H9 (cell line): Measurements from ENCODE around the gene LMTK3. TPM values are rescaled to one million over a fixed set of nuclear protein-coding genes. Genes with fewer than 3 reads are reported as not detected.

ENCODE experiments used
- DNase-seq: peaks from one replicate; pipeline ENCODE4 v3.0.0-alpha.2; 2017
- H2AFZ ChIP-seq: one replicate; pipeline ENCODE4 v1.6.1; 2013; ENCODE audit warnings: mild to moderate bottlenecking, low read length, control low read depth, moderate library complexity
- H2AK5ac ChIP-seq: 2 replicates; pipeline ENCODE4 v1.6.1; 2013; ENCODE audit warnings: low read length, control low read depth, mixed read lengths; ENCODE audit not compliant: insufficient read length
- H2BK120ac ChIP-seq: one replicate; pipeline ENCODE4 v1.6.1; 2013; ENCODE audit warnings: low read depth, mild to moderate bottlenecking, low read length, control low read depth, inconsistent platforms; ENCODE audit not compliant: poor library complexity, severe bottlenecking
- H2BK12ac ChIP-seq: 2 replicates; pipeline ENCODE4 v1.6.1; 2013; ENCODE audit warnings: low read length, control low read depth, mixed read lengths, low read depth; ENCODE audit not compliant: insufficient read length
- H2BK15ac ChIP-seq: 2 replicates; pipeline ENCODE4 v1.6.1; 2013; ENCODE audit warnings: low read depth, low read length, control low read depth
- H2BK20ac ChIP-seq: one replicate; pipeline ENCODE4 v1.6.1; 2013; ENCODE audit warnings: low read depth, mild to moderate bottlenecking, low read length, control low read depth, inconsistent platforms; ENCODE audit not compliant: poor library complexity, severe bottlenecking
- H2BK5ac ChIP-seq: 2 replicates; pipeline ENCODE4 v1.6.1; 2013; ENCODE audit warnings: low read length, control low read depth, mixed read lengths; ENCODE audit not compliant: insufficient read length
- H3K14ac ChIP-seq: 2 replicates; pipeline ENCODE4 v1.6.1; 2013; ENCODE audit warnings: low read length, control low read depth; ENCODE audit not compliant: insufficient read depth
- H3K18ac ChIP-seq: 2 replicates; pipeline ENCODE4 v1.6.1; 2013; ENCODE audit warnings: low read depth, mild to moderate bottlenecking, mixed read lengths, low read length, control low read depth; ENCODE audit not compliant: insufficient read length
- H3K23ac ChIP-seq: 2 replicates; pipeline ENCODE4 v1.6.1; 2013; ENCODE audit warnings: low read length, control low read depth, mixed read lengths, low read depth; ENCODE audit not compliant: insufficient read length
- H3K23me2 ChIP-seq: 2 replicates; pipeline ENCODE4 v1.6.1; 2013; ENCODE audit warnings: low read depth, mild to moderate bottlenecking, mixed read lengths, low read length, control low read depth; ENCODE audit not compliant: insufficient read length, poor library complexity, severe bottlenecking
- H3K27ac ChIP-seq: 2 replicates; pipeline ENCODE4 v1.5.1; 2013; ENCODE audit warnings: low read length, control low read depth, mixed read lengths, low read depth; ENCODE audit not compliant: insufficient read length
- H3K27me3 ChIP-seq: 2 replicates; pipeline ENCODE4 v1.6.1; 2013; ENCODE audit warnings: low read length, control low read depth, inconsistent platforms; ENCODE audit not compliant: insufficient read depth
- H3K4ac ChIP-seq: 2 replicates; pipeline ENCODE4 v1.6.1; 2013; ENCODE audit warnings: low read depth, mild to moderate bottlenecking, control low read depth, inconsistent platforms, low read length, moderate library complexity
- H3K4me1 ChIP-seq: 2 replicates; pipeline ENCODE4 v1.6.1; 2013; ENCODE audit warnings: low read length, control low read depth, inconsistent platforms; ENCODE audit not compliant: insufficient read depth
- H3K4me2 ChIP-seq: 2 replicates; pipeline ENCODE4 v1.6.1; 2013; ENCODE audit warnings: low read length, control low read depth, mixed read lengths; ENCODE audit not compliant: insufficient read length, insufficient read depth
- H3K56ac ChIP-seq: 2 replicates; pipeline ENCODE4 v1.6.1; 2013; ENCODE audit warnings: low read depth, mild to moderate bottlenecking, mixed read lengths, low read length, control low read depth; ENCODE audit not compliant: insufficient read length
- H3K79me1 ChIP-seq: 2 replicates; pipeline ENCODE4 v1.6.1; 2013; ENCODE audit warnings: low read depth, mild to moderate bottlenecking, moderate library complexity, low read length, control low read depth, inconsistent platforms; ENCODE audit not compliant: insufficient read depth, poor library complexity, severe bottlenecking
- H3K79me2 ChIP-seq: 2 replicates; pipeline ENCODE4 v1.6.1; 2013; ENCODE audit warnings: low read length, control low read depth, inconsistent platforms; ENCODE audit not compliant: insufficient read depth
- H3K9ac ChIP-seq: 2 replicates; pipeline ENCODE4 v1.6.1; 2013; ENCODE audit warnings: low read length, control low read depth, mixed read lengths; ENCODE audit not compliant: insufficient read length; ENCODE audit errors: extremely low read depth
- H3K9me3 ChIP-seq: one replicate; pipeline ENCODE4 v1.6.1; 2013; ENCODE audit warnings: low read depth, low read length, inconsistent platforms; ENCODE audit not compliant: control insufficient read depth
- H3T11ph ChIP-seq: one replicate; pipeline ENCODE4 v1.6.1; 2013; ENCODE audit warnings: mild to moderate bottlenecking, low read length, control low read depth, inconsistent platforms
- H4K20me1 ChIP-seq: one replicate; pipeline ENCODE4 v1.6.1; 2013; ENCODE audit not compliant: control insufficient read depth, insufficient read length, insufficient read depth
- H4K5ac ChIP-seq: 2 replicates; pipeline ENCODE4 v1.6.1; 2013; ENCODE audit warnings: low read depth, mild to moderate bottlenecking, mixed read lengths, low read length, control low read depth; ENCODE audit not compliant: insufficient read length
- H4K8ac ChIP-seq: replicated peaks from 2 replicates; pipeline ENCODE4 v1.6.1; 2013; ENCODE audit warnings: low read length, control low read depth, mixed read lengths, low read depth; ENCODE audit not compliant: insufficient read length
- H4K91ac ChIP-seq: 2 replicates; pipeline ENCODE4 v1.6.1; 2013; ENCODE audit warnings: low read depth, mild to moderate bottlenecking, moderate library complexity, mixed read lengths, low read length, control low read depth; ENCODE audit not compliant: insufficient read length
- H3K27ac Mint-ChIP-seq, 3 experiments: 2 replicates in 2 of 3; 3 replicates in 1 of 3; pipeline ENCODE4 v1.8.0; 2020 to 2021; ENCODE audit warnings: mixed read lengths in 3 of 3, mild to moderate bottlenecking in 1 of 3, moderate library complexity in 1 of 3
- H3K27me3 Mint-ChIP-seq: 2 replicates; pipeline ENCODE4 v1.8.0; 2021; ENCODE audit warnings: low read depth, mild to moderate bottlenecking, moderate library complexity, mixed read lengths
- H3K36me3 Mint-ChIP-seq, 3 experiments: 2 replicates in 2 of 3; 3 replicates in 1 of 3; pipeline ENCODE4 v1.8.0; 2020 to 2021; ENCODE audit warnings: low read depth in 3 of 3, mixed read lengths in 3 of 3; ENCODE audit not compliant: insufficient read depth in 1 of 3
- H3K4me1 Mint-ChIP-seq, 2 experiments: 2 replicates each; pipeline ENCODE4 v1.8.0; 2020; ENCODE audit warnings: mixed read lengths in 2 of 2
- H3K4me3 Mint-ChIP-seq, 2 experiments: 2 replicates in 1 of 2; 3 replicates in 1 of 2; pipeline ENCODE4 v1.8.0; 2020 to 2021; ENCODE audit warnings: mild to moderate bottlenecking in 2 of 2, mixed read lengths in 2 of 2, moderate library complexity in 1 of 2
- H3K9me3 Mint-ChIP-seq, 2 experiments: 2 replicates in 1 of 2; 3 replicates in 1 of 2; pipeline ENCODE4 v1.8.0; 2020; ENCODE audit warnings: mild to moderate bottlenecking in 2 of 2, mixed read lengths in 2 of 2, moderate library complexity in 1 of 2
- CTCF ChIP-seq: fragments of 200-600 bp; sonication (generic); conservative IDR thresholded peaks from 3 replicates; pipeline ENCODE4 v1.8.0; 2021; ENCODE audit warnings: antibody characterized with exemption, mild to moderate bottlenecking
- WGBS: extraction: QIAGEN DNeasy Blood & Tissue Kit; methylation state at CpG from one replicate; pipeline ENCODE4 v1.1.7; 2013; ENCODE audit warnings: missing lambda C conversion rate, low lambda C conversion rate, mixed read lengths; ENCODE audit not compliant: insufficient read length; ENCODE audit errors: extremely low coverage; 5-methylcytosine and 5-hydroxymethylcytosine counted together
- total RNA-seq: library from RNA; stranded (reverse); gene quantifications from 2 replicates; pipeline ENCODE4 v1.2.1, GENCODE V29; 2021

The LMTK3 gene
- total RNA-seq, 1 experiment from 2014 or later: 14.4 TPM

- Histone ChIP-seq H3K9me3 (no peaks in the 10 kb centered on the region), H3K79me1 (peaks cover 2% of the 10 kb centered on the region), H3K4me1 (no peaks in the 10 kb centered on the region), H2BK20ac (no peak overlapping the region), H3K23ac (no peak overlapping the region), H3K18ac (no peak overlapping the region), H3K14ac (no peak overlapping the region), H3K27me3 (no peaks in the 10 kb centered on the region), H2AK5ac (no peak overlapping the region), H2BK12ac (no peak overlapping the region), H3T11ph (no peak overlapping the region), H3K4me2 (no peak overlapping the region), H4K5ac (no peak overlapping the region), H2BK120ac (no peak overlapping the region), H3K56ac (no peak overlapping the region), H3K9ac (no peak overlapping the region), H4K20me1 (no peaks in the 10 kb centered on the region), H3K79me2 (no peaks in the 10 kb centered on the region; the same call in 1 of the 2 replicates), H2BK5ac (no peak overlapping the region), H2AFZ (no peak overlapping the region), H4K91ac (no peak overlapping the region), H4K8ac (no peak overlapping the region), H3K4ac (no peak overlapping the region), H3K23me2 (no peaks in the 10 kb centered on the region), H2BK15ac (no peak overlapping the region), H3K27ac (no peak overlapping the region)
- Mint-ChIP-seq H3K4me1 (peaks cover 8 to 18% of the 10 kb centered on the region in 2 experiments), H3K27ac (no peak overlapping the region), H3K4me3 (no peak overlapping the region; a peak in 1 of 5 replicates), H3K36me3 (peaks cover 14 to 26% (median 23%) of the 10 kb centered on the region in 3 experiments), H3K9me3 (no peaks in the 10 kb centered on the region; a peak in 3 of 5 replicates), H3K27me3 (peaks cover 5% of the 10 kb centered on the region)
- TF ChIP-seq CTCF: no peak
- no peak for DNase-seq
- 100% methylated on average over 1 of the region's 16 CpGs for WGBS
Observed at GRCh38 chr19:48466561-48467325, 44.9 kb downstream of the LMTK3 start.
